Testis (tissue), 2 donors: Measurements from ENCODE around the gene SACS.

Experiments
- CTCF ChIP-seq, 3 experiments: fragments of 450-650 bp in 2 of 3; fragments of 200-600 bp in 1 of 3; sonication (generic) in 1 of 3; IDR thresholded peaks; one replicate each; pipeline ENCODE4 v1.5.1; 2016 to 2019; ENCODE audit warnings: antibody characterized with exemption in 3 of 3, mild to moderate bottlenecking in 2 of 3, moderate library complexity in 1 of 3
- POLR2A ChIP-seq: fragments of 450-650 bp; IDR thresholded peaks from one replicate; pipeline ENCODE4 v1.6.1; 2017; ENCODE audit warnings: antibody characterized with exemption, mild to moderate bottlenecking, moderate library complexity

GRCh38 chr13:23320926-23321534 is 112.5 kb downstream of the SACS start:
- TF ChIP-seq CTCF (IDR thresholded peaks at IDR 0.05) (peak in 1 of 3 experiments; percentile 10), POLR2A (no peak)
